ENCODE data around the gene RSPRY1. TPM values are rescaled to one million over a fixed set of nuclear protein-coding genes. Genes with fewer than 3 reads are reported as not detected.
A peak's percentile ranks its signal among the peaks of the same experiment; 100 is the strongest.

RSPRY1 gene
- polyA plus RNA-seq, 1 of the 3 experiments (the other 2 are of a cell fraction) = 16.6 TPM

- Histone ChIP-seq H2AFZ (ENCODE audit: low read depth) (no peak overlapping the region), H3K9me3 (no peaks in the 10 kb centered on the region), H3F3A (replicated peaks; ENCODE audit: insufficient read depth) (peaks cover 4% of the 10 kb centered on the region), H3K36me3 (replicated peaks in 1 of 2; ENCODE audit: control insufficient read depth in 1 of 2, insufficient read depth in 2 of 2, low read length in 1 of 2) (no peaks in the 10 kb centered on the region), H3K9ac (no peak overlapping the region), H3K4me2 (0 out of 2 replicates have a peak overlapping the region, but pooled peaks have one; percentile 15), H3K79me2 (ENCODE audit: insufficient read depth) (no peaks in the 10 kb centered on the region), H4K20me1 (ENCODE audit: insufficient read depth) (no peaks in the 10 kb centered on the region), H3K27ac (ENCODE audit: low read depth in 2 of 2, low read length in 1 of 2) (no peak overlapping the region), H3K4me1 (ENCODE audit: control insufficient read depth in 1 of 2, insufficient read depth in 2 of 2, low read depth in 1 of 2, low read length in 1 of 2) (peaks cover 4 to 6% of the 10 kb centered on the region in 2 experiments; a peak in 2 of 4 replicates), H3K27me3 (ENCODE audit: insufficient read depth) (no peaks in the 10 kb centered on the region), H3K9me2 (no peaks in the 10 kb centered on the region), H3K4me3 (ENCODE audit: low read depth in 2 of 2, low read length in 1 of 2) (no peak overlapping the region)
- DNase-seq = no peak
- peak; percentile 60; the same call in 1 of the 2 replicates for TF ChIP-seq NFIC (IDR thresholded peaks at IDR 0.05; ENCODE audit: borderline replicate concordance)
- 0 out of 2 replicates have a peak, but pooled peaks have one; percentile 44 for TF ChIP-seq MAX (IDR thresholded peaks at IDR 0.05; ENCODE audit: low read depth)
- peak; percentile 60; the same call in 1 of the 2 replicates for TF ChIP-seq TCF12 (IDR thresholded peaks at IDR 0.05)
- no peak for TF ChIP-seq FOXJ3 (CRISPR knock-in tag; IDR thresholded peaks at IDR 0.05)
- no peak for TF ChIP-seq ELF1 (IDR thresholded peaks at IDR 0.05)
- WGBS (ENCODE audit: low lambda C conversion rate) = 77% methylated on average over 1 of the region's 1 CpG
- ChIA-PET POLR2A (no interaction called here), CTCF (interaction anchor here (0.8 to 1.2 kb wide), 2 partner anchors 15 to 140 kb away, joined by 3 read pairs; no protein-coding TSS in a partner anchor)
These were observed 91.5 kb downstream of the RSPRY1 start for GRCh38 chr16:57277586-57277985.

DNA sequence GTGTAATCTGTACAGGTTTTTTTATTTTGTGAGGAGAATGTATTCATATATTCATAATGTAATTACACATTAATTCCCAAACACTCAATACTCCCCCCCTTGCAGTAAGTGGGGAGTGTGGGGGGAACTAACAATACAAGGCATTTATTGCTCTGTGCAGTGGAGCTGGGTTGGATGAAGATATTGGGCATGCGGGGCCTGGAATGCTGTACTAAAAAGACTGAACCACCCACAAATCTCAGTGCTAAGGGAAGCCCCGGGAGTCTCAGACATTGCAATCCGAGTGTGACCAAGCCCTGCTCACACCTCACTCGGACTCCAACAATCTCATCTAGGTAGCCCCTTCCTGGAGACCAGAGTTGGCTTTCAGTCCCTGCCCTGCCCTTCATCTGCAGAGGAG, 92.4 kb downstream of the RSPRY1 start:
- TF ChIP-seq SMC3 (IDR thresholded peaks at IDR 0.05; ENCODE audit: low read depth, low read length) (no peak), RCOR1 (IDR thresholded peaks at IDR 0.05; ENCODE audit: low read length) (no peak)
- TF ChIP-seq, protein P1, sequence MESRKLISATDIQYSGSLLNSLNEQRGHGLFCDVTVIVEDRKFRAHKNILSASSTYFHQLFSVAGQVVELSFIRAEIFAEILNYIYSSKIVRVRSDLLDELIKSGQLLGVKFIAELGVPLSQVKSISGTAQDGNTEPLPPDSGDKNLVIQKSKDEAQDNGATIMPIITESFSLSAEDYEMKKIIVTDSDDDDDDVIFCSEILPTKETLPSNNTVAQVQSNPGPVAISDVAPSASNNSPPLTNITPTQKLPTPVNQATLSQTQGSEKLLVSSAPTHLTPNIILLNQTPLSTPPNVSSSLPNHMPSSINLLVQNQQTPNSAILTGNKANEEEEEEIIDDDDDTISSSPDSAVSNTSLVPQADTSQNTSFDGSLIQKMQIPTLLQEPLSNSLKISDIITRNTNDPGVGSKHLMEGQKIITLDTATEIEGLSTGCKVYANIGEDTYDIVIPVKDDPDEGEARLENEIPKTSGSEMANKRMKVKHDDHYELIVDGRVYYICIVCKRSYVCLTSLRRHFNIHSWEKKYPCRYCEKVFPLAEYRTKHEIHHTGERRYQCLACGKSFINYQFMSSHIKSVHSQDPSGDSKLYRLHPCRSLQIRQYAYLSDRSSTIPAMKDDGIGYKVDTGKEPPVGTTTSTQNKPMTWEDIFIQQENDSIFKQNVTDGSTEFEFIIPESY (IDR thresholded peaks at IDR 0.05; ENCODE audit: borderline replicate concordance, low read depth) = no peak
- DNase-seq = no peak
- Histone ChIP-seq H3K36me3 (replicated peaks in 1 of 2; ENCODE audit: control insufficient read depth in 1 of 2, insufficient read depth in 2 of 2, low read length in 1 of 2) (no peaks in the 10 kb centered on the region), H3K79me2 (ENCODE audit: insufficient read depth) (no peaks in the 10 kb centered on the region), H4K20me1 (ENCODE audit: insufficient read depth) (no peaks in the 10 kb centered on the region), H3K4me2 (no peak overlapping the region), H3K9ac (no peak overlapping the region), H2AFZ (ENCODE audit: low read depth) (no peak overlapping the region), H3K9me3 (no peaks in the 10 kb centered on the region), H3K27ac (ENCODE audit: low read depth in 2 of 2, low read length in 1 of 2) (no peak overlapping the region), H3F3A (replicated peaks; ENCODE audit: insufficient read depth) (peaks cover 4% of the 10 kb centered on the region), H3K9me2 (no peaks in the 10 kb centered on the region), H3K4me1 (ENCODE audit: control insufficient read depth in 1 of 2, insufficient read depth in 2 of 2, low read depth in 1 of 2, low read length in 1 of 2) (peaks cover 2 to 4% of the 10 kb centered on the region in 2 experiments; a peak in 2 of 4 replicates), H3K27me3 (ENCODE audit: insufficient read depth) (no peaks in the 10 kb centered on the region), H3K4me3 (ENCODE audit: low read depth in 2 of 2, low read length in 1 of 2) (no peak overlapping the region)
- POLR2A ChIA-PET = no interaction called here
- 94% methylated on average over 4 of the region's 4 CpGs for WGBS (ENCODE audit: low lambda C conversion rate)
- CTCF ChIA-PET = interaction anchor here (1.2 kb wide), 1 partner anchor 14 kb away, joined by 3 read pairs; no protein-coding TSS in a partner anchor

Measured in SK-N-SH (cell line).